ENCODE results near the gene KLK10.

DNA sequence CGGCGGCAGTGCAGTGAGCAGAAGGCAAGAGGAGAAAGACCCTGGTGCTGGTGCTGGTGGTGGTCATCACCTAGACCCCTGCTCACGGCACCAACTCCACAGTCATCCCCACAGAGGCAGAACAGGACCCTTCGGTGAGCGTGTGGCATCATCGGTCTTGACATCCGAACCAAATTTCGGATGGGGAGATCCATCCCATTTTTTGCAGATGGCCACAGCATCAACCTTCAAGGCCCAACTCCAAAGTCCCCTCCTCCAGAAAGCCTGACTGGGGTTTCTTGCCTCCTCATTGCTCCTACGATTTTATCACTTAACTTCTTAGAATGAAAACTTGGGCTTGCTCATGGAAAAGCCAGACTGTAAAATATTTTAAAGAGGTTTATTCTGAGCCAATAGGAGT is 24.0 kb upstream of the KLK10 start:
- TF ChIP-seq, protein P1, sequence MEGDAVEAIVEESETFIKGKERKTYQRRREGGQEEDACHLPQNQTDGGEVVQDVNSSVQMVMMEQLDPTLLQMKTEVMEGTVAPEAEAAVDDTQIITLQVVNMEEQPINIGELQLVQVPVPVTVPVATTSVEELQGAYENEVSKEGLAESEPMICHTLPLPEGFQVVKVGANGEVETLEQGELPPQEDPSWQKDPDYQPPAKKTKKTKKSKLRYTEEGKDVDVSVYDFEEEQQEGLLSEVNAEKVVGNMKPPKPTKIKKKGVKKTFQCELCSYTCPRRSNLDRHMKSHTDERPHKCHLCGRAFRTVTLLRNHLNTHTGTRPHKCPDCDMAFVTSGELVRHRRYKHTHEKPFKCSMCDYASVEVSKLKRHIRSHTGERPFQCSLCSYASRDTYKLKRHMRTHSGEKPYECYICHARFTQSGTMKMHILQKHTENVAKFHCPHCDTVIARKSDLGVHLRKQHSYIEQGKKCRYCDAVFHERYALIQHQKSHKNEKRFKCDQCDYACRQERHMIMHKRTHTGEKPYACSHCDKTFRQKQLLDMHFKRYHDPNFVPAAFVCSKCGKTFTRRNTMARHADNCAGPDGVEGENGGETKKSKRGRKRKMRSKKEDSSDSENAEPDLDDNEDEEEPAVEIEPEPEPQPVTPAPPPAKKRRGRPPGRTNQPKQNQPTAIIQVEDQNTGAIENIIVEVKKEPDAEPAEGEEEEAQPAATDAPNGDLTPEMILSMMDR (IDR thresholded peaks at IDR 0.05; ENCODE audit: low read length): no peak
- TF ChIP-seq EZH2 (IDR thresholded peaks at IDR 0.05; ENCODE audit: borderline replicate concordance, low read length): no peak
